Endothelial cell of umbilical vein (primary cell): ENCODE measurements around the gene PLEKHG4. TPM values are rescaled to one million over a fixed set of nuclear protein-coding genes. Genes with fewer than 3 reads are reported as not detected.

ENCODE experiments used
- BruUV-seq: library from RNA; stranded (reverse); fragments of 400-500 nt; replicated peaks from 2 replicates; lab custom pipeline; 2021; lab: Mats Ljungman, UMichigan
- CTCF ChIA-PET: fragments of 300-600, 350-600 bp; sonication (Branson Sonifier 250); formaldehyde crosslinking; loops from one replicate; lab custom pipeline; 2021; ENCODE audit warnings: antibody characterized with exemption, inconsistent platforms; lab: Charles Lee
- POLR2A ChIA-PET: fragments of 300-600, 350-600 bp; sonication (Branson Sonifier 250); formaldehyde crosslinking; loops from one replicate; lab custom pipeline; 2021; ENCODE audit warnings: antibody characterized with exemption, inconsistent platforms; lab: Charles Lee
- DNase-seq: peaks from one replicate; pipeline ENCODE4 v3.0.0-alpha.2; 2011; ENCODE audit warnings: low read depth, low spot score
- FAIRE-seq: peaks from 2 replicates; lab custom pipeline; 2011; peaks lifted over from hg19 to GRCh38; lab: Jason Lieb, UNC
- H2AFZ ChIP-seq: 2 replicates; pipeline ENCODE4 v1.6.0; 2012; ENCODE audit warnings: low read depth, low read length, control low read depth, inconsistent platforms
- H3K27ac ChIP-seq: 2 replicates; pipeline ENCODE4 v1.5.1; 2011; ENCODE audit warnings: low read depth, mild to moderate bottlenecking, control low read depth, low read length, moderate library complexity; ENCODE audit not compliant: insufficient read depth
- H3K27me3 ChIP-seq, 2 experiments: 2 replicates each; pipeline versions ENCODE4 v1.6.0 to v1.6.1; 2011; ENCODE audit warnings: low read length in 2 of 2, mixed read lengths in 1 of 2; ENCODE audit not compliant: control insufficient read depth in 2 of 2, insufficient read depth in 2 of 2
- H3K36me3 ChIP-seq, 2 experiments: 2 replicates in 1 of 2; 3 replicates in 1 of 2; pipeline ENCODE4 v1.5.1; 2011; ENCODE audit warnings: low read length in 2 of 2, mild to moderate bottlenecking in 1 of 2, moderate library complexity in 1 of 2; ENCODE audit not compliant: control insufficient read depth in 2 of 2, insufficient read depth in 2 of 2; ENCODE audit errors: extremely low read depth in 1 of 2
- H3K4me1 ChIP-seq: 3 replicates; pipeline ENCODE4 v1.5.1; 2011; ENCODE audit warnings: mild to moderate bottlenecking, low read length; ENCODE audit not compliant: control insufficient read depth, insufficient read depth; ENCODE audit errors: extremely low read depth
- H3K4me2 ChIP-seq: 2 replicates; pipeline ENCODE4 v1.6.1; 2011; ENCODE audit warnings: low read length, control low read depth, mixed read lengths; ENCODE audit not compliant: insufficient read depth
- H3K4me3 ChIP-seq, 3 experiments: fragments of 200-600 bp in 1 of 3; sonication (generic), shearing (Covaris generic) in 1 of 3; replicated peaks in 1 of 3; 2 replicates each; pipeline ENCODE4 v1.5.1; 2011 to 2016; ENCODE audit warnings: control low read depth in 3 of 3, low read length in 3 of 3, mild to moderate bottlenecking in 2 of 3, inconsistent platforms in 1 of 3, low read depth in 1 of 3, moderate library complexity in 1 of 3; ENCODE audit not compliant: insufficient read depth in 1 of 3
- H3K79me2 ChIP-seq: 2 replicates; pipeline ENCODE4 v1.6.0; 2012; ENCODE audit warnings: low read length, inconsistent platforms; ENCODE audit not compliant: control insufficient read depth, insufficient read depth
- H3K9ac ChIP-seq: replicated peaks from 2 replicates; pipeline ENCODE3; 2011; ENCODE audit warnings: low read length, control low read depth; ENCODE audit not compliant: insufficient read depth; ENCODE audit errors: extremely low read depth
- H3K9me1 ChIP-seq: replicated peaks from 3 replicates; pipeline ENCODE4 v1.6.0; 2011; ENCODE audit warnings: mild to moderate bottlenecking, low read length; ENCODE audit not compliant: control insufficient read depth, insufficient read depth; ENCODE audit errors: extremely low read depth
- H3K9me3 ChIP-seq: replicated peaks from 2 replicates; pipeline ENCODE4 v1.5.1; 2012; ENCODE audit warnings: low read length, inconsistent platforms; ENCODE audit not compliant: control insufficient read depth, insufficient read depth
- H4K20me1 ChIP-seq: replicated peaks from 2 replicates; pipeline ENCODE3; 2011; ENCODE audit warnings: mild to moderate bottlenecking, low read length; ENCODE audit not compliant: control insufficient read depth, insufficient read depth; ENCODE audit errors: extremely low read depth
- CTCF ChIP-seq, 2 donors: IDR thresholded peaks; 1 replicate in 1 of 2; 2 replicates in 1 of 2; pipeline ENCODE4 v1.5.1; 2011; ENCODE audit warnings: low read length in 2 of 2, mild to moderate bottlenecking in 2 of 2, moderate library complexity in 2 of 2, control low read depth in 1 of 2, inconsistent platforms in 1 of 2, low read depth in 1 of 2; ENCODE audit not compliant: insufficient read depth in 1 of 2; ENCODE audit errors: extremely low read depth in 1 of 2
- EZH2 ChIP-seq: IDR thresholded peaks from 2 replicates; pipeline ENCODE4 v1.6.1; 2012; ENCODE audit warnings: borderline replicate concordance, low read depth, mild to moderate bottlenecking, moderate library complexity, low read length, inconsistent platforms; ENCODE audit not compliant: severe bottlenecking
- FOS ChIP-seq: IDR thresholded peaks from 2 replicates; pipeline ENCODE4 v1.6.1; 2011; ENCODE audit warnings: mild to moderate bottlenecking, low read length, moderate library complexity, borderline replicate concordance; ENCODE audit not compliant: insufficient read depth
- GATA2 ChIP-seq: IDR thresholded peaks from 2 replicates; pipeline ENCODE4 v1.7.0; 2011; ENCODE audit warnings: low read depth, mild to moderate bottlenecking, moderate library complexity, mixed read lengths, low read length; ENCODE audit not compliant: insufficient read length, insufficient read depth
- JUN ChIP-seq: IDR thresholded peaks from 2 replicates; pipeline ENCODE4 v1.6.1; 2011; ENCODE audit warnings: borderline replicate concordance, low read depth; ENCODE audit not compliant: insufficient read length, insufficient read depth
- MYC ChIP-seq: IDR thresholded peaks from one replicate; pipeline ENCODE4 v1.6.1; 2011; ENCODE audit warnings: mild to moderate bottlenecking, low read depth, low read length
- POLR2A ChIP-seq: IDR thresholded peaks from 2 replicates; pipeline ENCODE4 v1.6.1; 2012; ENCODE audit warnings: low read depth, mild to moderate bottlenecking, control low read depth, low read length
- POLR2AphosphoS5 ChIP-seq: IDR thresholded peaks from 2 replicates; pipeline ENCODE4 v1.6.1; 2012; ENCODE audit warnings: low read depth, mild to moderate bottlenecking, control low read depth, low read length, moderate library complexity; ENCODE audit not compliant: insufficient read depth
- dilution Hi-C: fragments of 300-500 bp; cut with MboI; formaldehyde crosslinking; loops from one replicate; pipeline ENCODE4 v1.15.0; 2019; ENCODE audit warnings: low sequenced_read_pairs; ENCODE audit not compliant: extremely low pct_ligation_motif_present
- intact Hi-C: fragments of 100-400 bp; cut with micrococcal nuclease; formaldehyde crosslinking; loops from one replicate; pipeline ENCODE4 v1.10.0; 2022
- polyA plus RNA-seq, 4 experiments: library from polyadenylated mRNA; depleted of rRNA in 3 of 4; stranded (reverse) in 3 of 4; unstranded in 1 of 4; fragments of >200 nt; gene quantifications; 2 replicates each; pipeline versions ENCODE4 v1.2.1 to v1.2.3, GENCODE V29; 2011 to 2012; ENCODE audit warnings: missing spikeins in 1 of 4
- total RNA-seq: library from RNA; stranded (reverse); gene quantifications from 2 replicates; pipeline ENCODE4 v1.2.3, GENCODE V29; 2021
- TF ChIP-seq, protein P1 (sequence below): IDR thresholded peaks from 2 replicates; pipeline ENCODE4 v1.6.1; 2011; ENCODE audit not compliant: insufficient read depth, insufficient read length

The PLEKHG4 gene
- total and polyA plus RNA-seq, 2 donors (not counting 3 experiments of a cell fraction or from before 2014, with no cell fraction given), result 26.6 to 34.8 TPM

GRCh38 chr16:67336116-67336515 lies 56.8 kb downstream of the PLEKHG4 start:
- FAIRE-seq, result no peak
- Histone ChIP-seq H3K4me3 (no peak overlapping the region), H3K79me2 (no peaks in the 10 kb centered on the region), H3K36me3 (no peaks in the 10 kb centered on the region), H3K9me3 (no peaks in the 10 kb centered on the region), H3K9ac (no peak overlapping the region), H3K27me3 (no peaks in the 10 kb centered on the region), H3K4me2 (no peak overlapping the region), H3K4me1 (no peaks in the 10 kb centered on the region), H3K27ac (no peak overlapping the region), H3K9me1 (no peaks in the 10 kb centered on the region), H4K20me1 (no peaks in the 10 kb centered on the region), H2AFZ (no peak overlapping the region)
- dilution Hi-C loops, result no loop called here
- intact Hi-C loops, result no loop called here
- ChIA-PET CTCF (no interaction called here), POLR2A (no interaction called here)
- BruUV-seq, result no TSS peak
- DNase-seq, result no peak
- TF ChIP-seq, protein P1, sequence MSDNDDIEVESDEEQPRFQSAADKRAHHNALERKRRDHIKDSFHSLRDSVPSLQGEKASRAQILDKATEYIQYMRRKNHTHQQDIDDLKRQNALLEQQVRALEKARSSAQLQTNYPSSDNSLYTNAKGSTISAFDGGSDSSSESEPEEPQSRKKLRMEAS, result no peak
- no peak for TF ChIP-seq JUN
- no peak for TF ChIP-seq POLR2A
- TF ChIP-seq CTCF (IDR thresholded peaks at IDR 0.05; ENCODE audit: extremely low read depth in 1 of 2, insufficient read depth in 1 of 2, low read depth in 1 of 2, low read length in 2 of 2), result no peak
- no peak for TF ChIP-seq POLR2AphosphoS5
- no peak for TF ChIP-seq EZH2
- no peak for TF ChIP-seq FOS
- no peak for TF ChIP-seq MYC
- no peak for TF ChIP-seq GATA2
